IPS-NIHi7 (cell line): ENCODE data around the gene TENM4.

Source experiments
- DNase-seq: peaks from one replicate; pipeline ENCODE4 v3.0.0; 2012; ENCODE audit warnings: mixed read lengths; ENCODE audit errors: extremely low spot score

TENM4 gene

DNA sequence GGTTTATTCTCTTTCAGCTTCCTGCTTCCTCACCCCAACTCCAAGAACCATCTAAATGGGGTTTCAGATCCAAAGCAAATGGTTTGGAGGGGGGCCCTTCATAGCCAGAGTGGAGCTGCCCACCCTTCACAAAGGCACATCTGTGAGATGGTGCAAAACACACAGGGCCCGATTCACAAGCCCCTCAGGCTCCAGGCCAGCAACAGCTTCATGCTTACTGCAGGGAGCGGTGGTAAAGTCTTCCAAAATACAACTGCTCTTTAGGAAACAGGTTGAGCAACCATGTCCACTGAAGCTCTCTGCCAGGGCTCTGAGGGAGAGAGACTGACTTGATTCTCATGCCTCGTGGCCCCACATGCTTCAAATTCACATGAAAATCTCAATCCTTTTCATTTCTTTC is 653.1 kb downstream of the TENM4 start:
- DNase-seq: no peak

DNA sequence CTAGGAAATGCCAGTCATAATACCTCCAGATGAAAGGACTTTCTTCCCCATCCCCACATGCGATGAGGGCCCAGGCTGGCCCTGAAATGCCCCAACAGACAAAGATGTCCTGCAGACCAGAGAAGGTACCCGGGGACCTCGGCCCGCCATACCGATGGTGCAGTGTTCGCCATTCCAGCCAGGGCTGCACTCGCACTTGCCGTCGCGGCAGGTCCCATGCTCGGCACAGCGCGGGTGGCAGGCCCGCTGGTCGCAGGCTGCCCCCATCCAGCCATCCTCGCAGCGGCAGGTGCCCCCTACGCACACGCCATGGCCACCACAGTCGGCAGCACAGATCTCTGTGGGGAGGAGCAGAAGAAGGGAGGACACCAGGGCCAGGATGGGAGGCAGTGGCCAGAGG is 654.1 kb downstream of the TENM4 start:
- DNase-seq: no peak

DNA sequence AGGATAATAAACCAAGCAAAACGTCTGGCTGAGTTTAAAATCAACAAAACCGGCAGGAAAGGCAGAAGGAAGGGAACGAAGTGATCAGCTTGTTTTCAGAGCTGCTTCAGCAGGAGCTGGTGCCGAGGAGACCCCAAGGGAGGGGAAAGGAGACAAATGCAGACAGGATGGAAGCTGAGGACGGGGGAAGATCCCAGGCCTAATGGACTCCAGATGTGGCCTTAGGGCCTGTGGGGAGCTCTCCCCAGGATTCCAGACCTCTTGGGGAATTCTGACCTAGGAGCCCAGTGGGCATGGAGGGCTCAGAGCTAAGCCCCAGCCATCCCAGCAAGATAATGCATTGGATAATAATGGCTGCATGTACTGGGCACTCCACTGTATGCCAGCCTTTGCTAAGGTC is 654.7 kb downstream of the TENM4 start:
- DNase-seq: no peak

DNA sequence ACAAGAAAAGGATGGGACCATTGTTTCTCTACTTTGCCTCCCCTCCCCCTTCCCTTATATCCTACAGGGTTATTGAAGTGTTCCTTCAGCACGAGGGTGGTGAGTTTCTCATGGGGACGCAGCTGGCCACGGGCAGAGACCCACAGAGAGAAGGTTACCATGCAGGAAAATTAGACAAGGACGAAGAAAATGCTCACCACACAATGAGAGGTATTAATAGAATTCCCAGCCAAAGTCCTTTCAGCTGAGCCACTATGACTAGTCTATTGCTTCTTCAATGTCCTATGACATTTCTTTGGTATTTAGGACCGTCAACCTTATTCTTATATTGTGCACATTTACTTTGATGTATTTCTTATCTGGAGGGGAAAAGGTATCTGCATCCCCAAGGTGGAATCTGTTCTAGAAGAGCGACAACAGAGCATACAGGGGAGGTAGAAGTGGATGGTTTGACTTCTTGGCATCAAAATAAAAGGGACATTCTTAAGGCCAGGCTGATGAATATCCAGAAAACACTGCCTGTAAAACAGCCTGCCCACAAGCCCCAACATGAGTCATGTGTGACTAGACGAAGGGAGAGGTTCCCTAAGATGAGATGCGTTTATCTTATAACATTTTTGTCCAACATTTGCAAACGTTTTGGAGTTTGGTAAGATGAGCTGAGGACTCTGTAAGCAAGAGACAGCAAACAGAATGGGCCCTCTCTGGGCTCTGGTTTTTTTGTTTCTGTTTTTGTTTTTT is 656.3 kb downstream of the TENM4 start:
- DNase-seq: no peak

DNA sequence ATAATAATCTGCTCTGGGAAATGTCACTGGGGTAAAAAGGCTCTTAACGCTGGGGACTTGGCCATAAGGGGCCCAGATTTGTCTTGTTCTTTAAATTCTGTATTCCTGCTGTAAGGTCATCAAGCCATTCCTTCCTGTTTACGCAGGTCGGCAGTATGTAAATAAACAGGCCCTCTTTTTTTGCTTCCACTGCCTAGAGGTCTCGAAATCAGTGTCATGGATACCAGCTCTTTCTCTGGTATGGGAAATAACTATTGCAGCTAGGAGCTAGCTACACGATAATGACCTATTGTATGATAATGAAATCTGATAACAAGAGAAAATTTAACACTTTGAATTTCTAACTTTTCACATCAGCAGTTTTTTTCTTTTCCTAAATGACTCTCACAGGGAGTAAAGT is 657.0 kb downstream of the TENM4 start:
- DNase-seq: no peak

DNA sequence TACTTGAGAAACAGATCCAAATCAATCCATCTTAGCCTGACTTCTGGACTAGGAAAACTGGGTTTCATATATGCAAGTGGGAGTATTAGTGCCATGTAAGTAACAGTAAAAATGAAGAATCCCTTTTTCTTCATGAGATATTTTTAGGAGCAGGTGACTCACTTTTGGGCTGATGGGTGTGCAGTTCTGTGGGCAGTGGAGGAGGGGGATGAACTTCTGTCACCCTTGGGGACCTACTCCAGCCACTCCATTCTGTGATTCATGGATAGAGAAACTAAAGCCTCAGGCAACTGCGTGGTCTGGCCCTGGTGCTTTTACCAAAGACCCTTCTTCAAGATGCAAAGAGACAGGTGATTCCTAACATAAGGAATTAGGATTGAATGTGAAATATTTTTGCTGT is 657.5 kb downstream of the TENM4 start:
- DNase-seq: no peak

DNA sequence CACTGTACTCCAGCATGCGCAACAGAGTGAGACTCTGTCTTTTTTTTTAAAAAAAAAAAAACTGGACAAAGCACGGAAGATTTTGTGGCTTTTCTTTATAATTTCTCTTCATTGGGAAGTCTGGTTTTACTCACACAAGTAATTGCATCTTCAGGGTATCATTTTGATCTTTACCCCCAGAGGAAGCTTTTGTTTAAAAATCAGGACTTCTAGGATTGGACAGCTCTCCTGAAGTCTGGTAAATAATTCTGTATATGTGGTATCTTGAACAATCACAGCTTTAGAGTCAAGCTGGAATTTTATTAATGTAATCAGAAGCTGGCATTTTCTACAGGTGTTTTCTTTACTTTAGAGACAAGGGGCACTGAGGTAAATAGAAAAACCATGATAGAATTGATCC is 658.1 kb downstream of the TENM4 start:
- no peak for DNase-seq

DNA sequence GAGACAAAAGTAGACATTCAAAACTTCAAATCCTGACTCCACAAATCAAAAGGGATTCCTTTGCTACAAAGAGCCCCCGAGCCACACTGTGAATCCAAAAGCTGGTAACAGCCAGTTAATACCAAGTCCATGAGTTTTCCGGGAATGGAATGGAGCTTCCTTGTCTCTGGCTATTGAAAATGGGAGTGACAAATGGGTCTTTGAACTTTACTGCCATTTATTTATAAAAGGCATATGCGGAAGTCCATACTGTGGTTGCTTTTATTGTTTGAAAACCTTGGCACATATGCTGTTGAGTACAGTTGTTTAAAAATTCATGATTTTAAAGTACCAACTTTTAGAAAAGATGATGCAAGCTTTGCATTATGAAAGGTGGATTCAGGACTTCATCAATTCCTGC is 659.9 kb downstream of the TENM4 start:
- DNase-seq: no peak

DNA sequence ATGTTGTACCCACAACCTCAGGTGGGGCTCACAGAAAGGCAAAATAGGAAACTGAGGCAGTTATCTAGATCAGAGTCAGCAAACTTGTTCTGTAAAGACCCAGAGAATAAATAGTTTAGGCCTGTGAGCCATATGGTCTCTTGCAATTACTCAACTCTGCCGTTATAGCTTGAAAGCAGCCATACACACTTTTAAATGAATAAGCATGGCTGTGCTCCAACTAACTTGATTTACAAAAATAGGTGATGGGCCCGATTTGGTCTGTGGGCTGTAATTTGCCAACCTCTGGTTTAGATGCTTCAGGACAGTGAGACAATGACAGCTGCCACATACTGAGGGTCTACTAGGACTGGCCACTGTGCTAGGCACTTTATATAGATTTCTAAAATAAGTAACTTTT is 667.3 kb downstream of the TENM4 start:
- DNase-seq: no peak

DNA sequence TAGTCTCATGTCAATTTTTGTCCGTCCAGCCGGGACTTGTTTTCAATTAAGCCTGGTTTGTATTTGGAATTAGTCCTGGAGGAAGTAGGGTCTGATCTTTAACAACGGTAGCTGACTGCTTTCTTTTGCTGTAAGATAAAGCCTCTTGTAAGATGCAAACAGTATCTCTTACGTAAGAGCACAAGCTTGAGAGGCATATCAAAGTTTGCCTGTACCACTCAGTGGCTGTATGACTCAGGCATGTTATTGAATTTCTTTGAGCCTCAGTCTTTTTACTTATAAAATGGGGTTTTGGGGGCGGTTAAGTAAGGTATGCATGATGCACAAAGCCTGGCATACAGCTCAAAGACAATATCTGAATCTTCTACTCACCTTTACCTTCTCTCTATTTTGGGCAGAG is 667.8 kb downstream of the TENM4 start:
- DNase-seq: no peak

DNA sequence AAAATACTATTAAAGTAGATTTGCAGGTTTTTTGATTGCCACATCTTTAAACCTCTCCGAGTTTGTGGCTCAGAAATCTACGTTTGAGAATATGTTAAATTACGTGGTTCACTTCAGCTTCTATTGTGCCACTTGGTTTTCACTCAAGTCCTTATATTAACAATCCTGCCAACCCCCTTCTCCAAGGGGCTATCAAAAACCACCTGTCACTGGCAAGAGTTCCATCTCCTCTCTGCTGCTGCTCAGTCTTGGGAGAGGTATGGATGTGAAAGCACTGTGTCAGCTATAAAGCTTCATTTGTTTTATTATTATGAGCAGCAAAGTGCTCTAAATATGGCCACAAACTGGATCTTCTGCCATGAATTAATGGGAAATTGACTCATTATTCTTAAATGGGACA is 668.6 kb downstream of the TENM4 start:
- no peak for DNase-seq

DNA sequence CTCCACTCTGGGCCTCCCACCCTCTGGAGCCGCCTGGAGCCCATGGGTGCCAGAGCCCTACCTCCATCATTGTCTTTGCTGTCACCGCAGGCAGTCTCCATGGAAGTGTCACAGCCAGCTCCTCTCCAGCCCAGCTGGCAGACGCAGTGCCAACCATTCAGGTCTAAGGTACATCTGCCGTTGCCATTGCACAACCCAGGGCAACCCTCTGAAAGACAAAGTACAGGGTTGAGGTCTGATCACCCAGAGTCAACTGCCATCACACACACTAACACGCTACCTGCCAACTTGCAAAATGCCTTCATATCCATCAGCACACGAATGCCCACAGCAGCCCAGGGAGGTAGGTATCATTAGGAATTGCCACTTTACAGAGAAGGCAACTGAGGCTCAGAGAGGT is 669.9 kb downstream of the TENM4 start:
- DNase-seq: no peak

DNA sequence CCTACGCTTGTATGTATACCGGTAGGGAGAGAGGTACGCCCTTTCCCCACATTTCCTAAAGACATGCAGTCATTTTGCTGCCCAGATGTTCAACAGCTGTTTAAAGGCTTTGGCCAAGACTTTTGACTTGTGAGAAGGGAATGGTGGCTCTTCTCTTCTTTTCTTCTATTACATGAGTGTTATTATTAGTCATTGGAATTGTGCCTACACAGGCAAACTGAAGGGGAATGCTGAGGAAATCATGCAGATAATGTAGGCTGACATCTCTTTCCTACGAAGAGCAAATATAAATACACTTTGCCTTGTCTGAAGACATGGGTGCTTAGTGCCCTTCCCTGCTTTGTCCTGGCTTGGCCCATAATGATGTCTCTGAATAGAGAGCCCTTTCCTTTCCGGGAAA is 671.9 kb downstream of the TENM4 start:
- DNase-seq: no peak

DNA sequence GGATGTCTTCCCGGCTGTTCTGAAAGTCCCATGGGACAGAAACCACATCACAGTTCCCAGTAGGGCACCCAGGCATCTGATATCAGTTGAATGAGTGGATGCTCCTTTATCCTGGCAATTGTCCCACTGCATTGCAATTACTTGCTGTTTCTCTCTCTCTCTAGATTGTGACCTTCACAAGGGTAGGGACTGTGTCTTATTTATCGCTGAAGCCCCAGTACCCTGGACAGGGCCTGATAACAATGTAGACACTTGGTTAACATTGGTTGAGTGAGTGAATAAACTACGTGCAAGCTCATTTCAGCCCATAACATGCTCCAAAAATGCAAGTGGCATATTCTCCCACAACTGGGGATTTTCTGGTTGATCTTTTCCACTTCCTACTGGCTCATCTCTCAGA is 672.5 kb downstream of the TENM4 start:
- DNase-seq: no peak

DNA sequence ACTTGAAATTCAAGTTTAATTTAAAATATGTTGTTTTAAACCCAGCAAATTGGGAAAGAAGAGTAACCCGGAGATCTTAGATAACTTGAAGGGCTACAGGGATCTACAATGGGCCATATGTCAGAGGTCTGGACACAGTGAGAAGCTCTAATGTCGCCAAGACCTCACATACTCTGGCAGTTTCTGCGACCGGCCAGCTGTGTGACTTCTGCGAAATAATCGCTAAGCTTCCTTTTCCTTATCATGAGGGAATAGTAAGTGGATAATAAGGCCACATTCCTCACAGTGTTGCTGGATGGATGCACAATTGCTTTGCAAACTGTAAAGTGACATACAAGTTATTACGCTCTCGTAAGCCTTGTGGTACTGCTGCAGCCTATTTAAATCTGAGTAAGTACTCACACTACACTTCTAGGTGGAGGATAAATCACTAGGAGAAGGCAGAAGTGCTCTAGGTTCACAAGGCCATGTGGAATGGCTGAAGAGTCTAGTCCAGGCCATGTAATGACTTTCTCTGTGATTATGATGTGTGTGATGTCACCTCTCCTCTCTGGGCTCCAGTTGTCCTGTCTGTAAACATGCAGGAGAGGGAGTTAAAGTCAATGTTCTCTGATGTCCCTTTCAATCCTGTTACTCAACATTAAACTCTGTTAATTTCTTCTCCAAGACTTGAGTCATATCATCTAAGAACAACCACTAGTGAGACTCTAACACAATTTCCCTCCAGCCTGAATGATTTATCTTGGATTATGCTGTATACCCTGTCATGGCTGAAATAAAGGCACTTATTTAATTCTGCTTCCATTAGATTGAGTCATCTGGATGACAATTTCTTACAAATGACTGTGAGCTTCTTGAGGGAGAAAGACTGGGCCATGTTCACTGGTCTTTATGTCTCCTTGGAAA is 673.5 kb downstream of the TENM4 start:
- no peak for DNase-seq

DNA sequence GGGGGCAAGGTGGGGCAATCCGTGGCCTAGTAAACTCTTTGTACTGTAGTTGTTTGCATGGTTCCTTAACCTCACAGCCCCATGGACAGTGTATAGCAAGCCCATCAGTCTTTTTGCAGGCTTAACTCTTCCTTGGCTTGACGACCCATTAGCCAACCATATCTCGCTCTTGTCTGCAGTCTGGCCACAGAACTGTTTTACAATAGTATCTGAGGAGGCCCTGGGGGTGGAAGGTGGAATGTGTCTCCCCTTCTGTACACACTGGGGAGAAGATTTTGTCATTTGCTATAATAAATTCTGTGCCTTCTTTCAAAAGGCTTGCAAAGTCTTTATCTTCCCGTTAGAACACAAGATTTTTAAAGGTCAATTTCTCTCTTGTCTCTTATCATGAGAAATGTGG is 675.9 kb downstream of the TENM4 start:
- DNase-seq: no peak

DNA sequence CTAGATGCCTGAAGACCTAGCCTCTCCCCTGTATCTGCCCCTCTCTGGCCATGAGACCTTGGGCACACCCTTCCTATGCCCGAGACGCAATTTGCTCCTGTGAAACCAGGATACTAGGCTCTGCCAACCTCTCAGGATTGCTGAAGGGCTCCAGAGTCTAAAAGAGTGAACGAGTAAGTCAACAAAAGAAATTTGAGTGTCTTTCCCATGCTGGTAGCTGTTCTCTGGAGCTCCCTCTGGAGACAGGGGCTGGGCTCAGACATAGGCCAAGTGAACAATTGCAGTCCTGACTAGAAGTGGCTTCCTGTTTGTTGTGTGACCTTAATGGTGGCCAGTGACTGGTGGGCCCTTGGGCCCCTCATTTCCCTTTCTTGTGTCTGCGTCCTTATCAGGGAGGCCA is 677.2 kb downstream of the TENM4 start:
- DNase-seq: no peak

DNA sequence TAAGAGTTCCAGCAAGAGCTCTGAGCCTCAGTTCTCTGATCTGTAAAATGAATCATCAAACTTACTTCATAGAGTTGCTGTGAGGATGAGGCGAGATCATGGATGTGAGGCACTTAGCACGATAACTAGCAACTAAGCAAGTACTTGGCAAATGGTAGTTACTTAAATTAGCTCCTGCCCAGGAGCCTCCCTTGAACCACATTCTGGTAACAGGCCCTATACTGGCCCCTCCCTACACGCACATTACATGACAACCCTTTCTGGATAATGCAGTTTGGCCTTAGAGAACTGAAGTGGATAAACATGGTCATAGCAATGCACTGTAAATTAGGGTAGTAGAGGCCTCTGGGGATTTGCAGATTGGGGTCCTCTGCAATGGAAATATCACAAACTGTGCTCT is 678.7 kb downstream of the TENM4 start:
- no peak for DNase-seq

DNA sequence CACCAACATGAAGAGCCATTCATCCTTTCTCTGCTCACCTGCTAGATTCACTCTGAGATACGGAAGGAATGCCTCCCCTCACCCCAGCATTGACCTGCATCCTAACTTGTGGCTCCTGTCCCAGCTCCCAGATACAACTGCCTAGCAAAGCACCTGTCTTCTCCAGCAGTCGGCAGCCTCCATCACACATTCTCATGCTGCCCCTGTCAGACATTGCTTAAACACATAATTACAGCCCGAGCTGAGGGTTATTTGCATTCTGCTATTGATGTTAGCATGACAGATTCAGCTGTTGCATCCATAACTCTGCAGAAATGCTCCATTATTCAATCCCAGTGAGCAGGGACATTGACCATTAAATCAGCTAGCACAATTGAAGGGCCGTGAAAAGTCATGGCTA is 681.8 kb downstream of the TENM4 start:
- DNase-seq: no peak

DNA sequence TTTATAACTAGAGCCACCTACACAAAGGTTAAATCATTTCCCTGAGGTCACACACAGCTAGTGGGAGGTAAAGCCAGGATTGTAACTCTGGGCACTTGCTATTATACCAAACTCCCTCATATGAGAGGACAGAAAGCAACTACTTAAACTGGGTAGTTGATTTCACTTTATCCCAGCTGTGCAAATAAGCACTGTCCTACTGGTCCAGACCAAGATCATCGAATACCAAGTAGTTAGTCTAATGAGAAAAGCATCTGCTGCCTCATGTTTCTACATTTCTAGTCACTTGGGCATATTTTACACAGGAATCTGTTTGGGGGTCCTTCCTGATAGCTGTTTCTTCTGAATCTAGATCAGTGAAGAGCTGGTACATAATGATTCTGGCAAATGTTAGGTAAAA is 687.5 kb downstream of the TENM4 start:
- no peak for DNase-seq

DNA sequence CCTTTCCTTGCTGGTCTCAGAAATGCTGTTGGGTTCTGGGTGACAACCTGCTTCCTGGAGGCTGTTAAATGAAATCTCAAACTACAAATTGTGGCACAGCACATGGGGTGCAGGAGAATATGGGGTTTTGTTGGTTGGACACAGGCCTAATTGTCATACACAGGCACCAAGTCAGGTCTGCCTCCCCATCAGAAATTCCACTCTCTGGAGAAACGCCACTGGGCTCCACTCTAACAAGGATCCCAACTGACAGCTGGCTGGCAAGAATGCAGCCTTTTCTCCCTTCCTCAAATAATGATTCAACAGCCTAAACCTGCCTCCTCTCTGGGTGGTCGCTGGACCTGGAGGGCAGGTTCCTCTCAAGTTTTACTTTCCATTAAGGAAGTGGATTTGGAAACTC is 688.3 kb downstream of the TENM4 start:
- DNase-seq: no peak

DNA sequence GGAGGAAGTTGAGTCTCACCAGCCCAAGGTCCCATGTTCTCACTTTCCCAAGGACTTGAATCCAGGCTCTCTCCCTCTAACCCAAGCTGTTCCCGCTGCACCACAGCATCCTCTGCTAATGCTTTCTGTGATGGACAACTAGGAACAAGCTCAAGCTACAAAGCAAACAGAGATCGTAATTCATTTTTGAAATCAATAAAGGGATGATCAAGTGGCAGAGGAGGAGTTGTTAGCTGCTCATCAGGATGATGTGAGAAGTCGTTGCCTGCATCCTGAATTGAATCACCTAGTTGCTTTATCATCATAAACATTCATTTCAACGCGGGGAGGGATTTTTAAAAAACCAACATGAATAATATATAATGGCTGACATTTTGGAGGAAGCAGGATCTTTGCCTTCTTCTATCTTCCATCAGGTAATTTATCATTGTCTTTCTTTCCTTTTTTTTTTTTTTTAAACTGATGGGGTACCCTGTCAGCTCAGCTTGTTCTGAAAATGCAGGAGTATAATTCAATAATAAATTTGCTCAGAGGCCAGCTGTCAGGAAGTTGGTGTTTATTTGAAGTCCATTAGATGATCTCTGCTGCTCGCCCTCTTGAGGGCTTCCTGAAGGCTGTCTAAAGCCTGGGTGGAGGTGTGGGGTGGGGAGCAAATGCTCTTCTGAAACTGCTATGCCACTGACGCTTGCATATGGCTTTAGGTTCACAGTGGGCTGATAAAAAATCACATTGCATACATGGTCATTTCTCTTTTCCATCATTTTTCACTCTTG is 691.7 kb downstream of the TENM4 start:
- no peak for DNase-seq

DNA sequence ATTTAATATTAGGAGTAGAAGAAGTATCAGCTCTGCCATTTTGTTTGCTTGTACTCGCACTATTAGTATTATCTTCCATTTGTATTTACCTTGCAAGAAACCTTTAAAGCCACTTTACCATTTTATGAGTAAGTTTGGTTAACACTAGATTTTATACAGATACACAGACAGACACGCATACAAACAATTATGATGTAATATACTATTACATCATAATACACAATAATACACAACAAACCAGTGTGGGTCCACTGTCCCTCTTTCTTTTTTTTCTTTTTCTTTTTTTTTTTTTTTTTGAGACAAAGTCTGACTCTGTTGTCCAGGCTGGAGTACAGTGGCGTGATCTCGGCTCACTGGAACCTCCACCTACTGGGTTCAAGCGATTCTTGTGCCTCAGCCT is 695.9 kb downstream of the TENM4 start:
- DNase-seq: no peak
